H9 (cell line): Measurements from ENCODE around the gene TTF2. TPM values are rescaled to one million over a fixed set of nuclear protein-coding genes. Genes with fewer than 3 reads are reported as not detected.

Experiments
- DNase-seq: peaks from one replicate; pipeline ENCODE4 v3.0.0-alpha.2; 2017
- H2AFZ ChIP-seq: one replicate; pipeline ENCODE4 v1.6.1; 2013; ENCODE audit warnings: mild to moderate bottlenecking, low read length, control low read depth, moderate library complexity
- H2AK5ac ChIP-seq: 2 replicates; pipeline ENCODE4 v1.6.1; 2013; ENCODE audit warnings: low read length, control low read depth, mixed read lengths; ENCODE audit not compliant: insufficient read length
- H2BK120ac ChIP-seq: one replicate; pipeline ENCODE4 v1.6.1; 2013; ENCODE audit warnings: low read depth, mild to moderate bottlenecking, low read length, control low read depth, inconsistent platforms; ENCODE audit not compliant: poor library complexity, severe bottlenecking
- H2BK12ac ChIP-seq: 2 replicates; pipeline ENCODE4 v1.6.1; 2013; ENCODE audit warnings: low read length, control low read depth, mixed read lengths, low read depth; ENCODE audit not compliant: insufficient read length
- H2BK15ac ChIP-seq: 2 replicates; pipeline ENCODE4 v1.6.1; 2013; ENCODE audit warnings: low read depth, low read length, control low read depth
- H2BK20ac ChIP-seq: one replicate; pipeline ENCODE4 v1.6.1; 2013; ENCODE audit warnings: low read depth, mild to moderate bottlenecking, low read length, control low read depth, inconsistent platforms; ENCODE audit not compliant: poor library complexity, severe bottlenecking
- H2BK5ac ChIP-seq: 2 replicates; pipeline ENCODE4 v1.6.1; 2013; ENCODE audit warnings: low read length, control low read depth, mixed read lengths; ENCODE audit not compliant: insufficient read length
- H3K14ac ChIP-seq: 2 replicates; pipeline ENCODE4 v1.6.1; 2013; ENCODE audit warnings: low read length, control low read depth; ENCODE audit not compliant: insufficient read depth
- H3K18ac ChIP-seq: 2 replicates; pipeline ENCODE4 v1.6.1; 2013; ENCODE audit warnings: low read depth, mild to moderate bottlenecking, mixed read lengths, low read length, control low read depth; ENCODE audit not compliant: insufficient read length
- H3K23ac ChIP-seq: 2 replicates; pipeline ENCODE4 v1.6.1; 2013; ENCODE audit warnings: low read length, control low read depth, mixed read lengths, low read depth; ENCODE audit not compliant: insufficient read length
- H3K23me2 ChIP-seq: 2 replicates; pipeline ENCODE4 v1.6.1; 2013; ENCODE audit warnings: low read depth, mild to moderate bottlenecking, mixed read lengths, low read length, control low read depth; ENCODE audit not compliant: insufficient read length, poor library complexity, severe bottlenecking
- H3K27ac ChIP-seq: 2 replicates; pipeline ENCODE4 v1.5.1; 2013; ENCODE audit warnings: low read length, control low read depth, mixed read lengths, low read depth; ENCODE audit not compliant: insufficient read length
- H3K27me3 ChIP-seq: 2 replicates; pipeline ENCODE4 v1.6.1; 2013; ENCODE audit warnings: low read length, control low read depth, inconsistent platforms; ENCODE audit not compliant: insufficient read depth
- H3K4ac ChIP-seq: 2 replicates; pipeline ENCODE4 v1.6.1; 2013; ENCODE audit warnings: low read depth, mild to moderate bottlenecking, control low read depth, inconsistent platforms, low read length, moderate library complexity
- H3K4me1 ChIP-seq: 2 replicates; pipeline ENCODE4 v1.6.1; 2013; ENCODE audit warnings: low read length, control low read depth, inconsistent platforms; ENCODE audit not compliant: insufficient read depth
- H3K4me2 ChIP-seq: 2 replicates; pipeline ENCODE4 v1.6.1; 2013; ENCODE audit warnings: low read length, control low read depth, mixed read lengths; ENCODE audit not compliant: insufficient read length, insufficient read depth
- H3K56ac ChIP-seq: 2 replicates; pipeline ENCODE4 v1.6.1; 2013; ENCODE audit warnings: low read depth, mild to moderate bottlenecking, mixed read lengths, low read length, control low read depth; ENCODE audit not compliant: insufficient read length
- H3K79me1 ChIP-seq: 2 replicates; pipeline ENCODE4 v1.6.1; 2013; ENCODE audit warnings: low read depth, mild to moderate bottlenecking, moderate library complexity, low read length, control low read depth, inconsistent platforms; ENCODE audit not compliant: insufficient read depth, poor library complexity, severe bottlenecking
- H3K79me2 ChIP-seq: 2 replicates; pipeline ENCODE4 v1.6.1; 2013; ENCODE audit warnings: low read length, control low read depth, inconsistent platforms; ENCODE audit not compliant: insufficient read depth
- H3K9ac ChIP-seq: 2 replicates; pipeline ENCODE4 v1.6.1; 2013; ENCODE audit warnings: low read length, control low read depth, mixed read lengths; ENCODE audit not compliant: insufficient read length; ENCODE audit errors: extremely low read depth
- H3K9me3 ChIP-seq: one replicate; pipeline ENCODE4 v1.6.1; 2013; ENCODE audit warnings: low read depth, low read length, inconsistent platforms; ENCODE audit not compliant: control insufficient read depth
- H3T11ph ChIP-seq: one replicate; pipeline ENCODE4 v1.6.1; 2013; ENCODE audit warnings: mild to moderate bottlenecking, low read length, control low read depth, inconsistent platforms
- H4K20me1 ChIP-seq: one replicate; pipeline ENCODE4 v1.6.1; 2013; ENCODE audit not compliant: control insufficient read depth, insufficient read length, insufficient read depth
- H4K5ac ChIP-seq: 2 replicates; pipeline ENCODE4 v1.6.1; 2013; ENCODE audit warnings: low read depth, mild to moderate bottlenecking, mixed read lengths, low read length, control low read depth; ENCODE audit not compliant: insufficient read length
- H4K8ac ChIP-seq: replicated peaks from 2 replicates; pipeline ENCODE4 v1.6.1; 2013; ENCODE audit warnings: low read length, control low read depth, mixed read lengths, low read depth; ENCODE audit not compliant: insufficient read length
- H4K91ac ChIP-seq: 2 replicates; pipeline ENCODE4 v1.6.1; 2013; ENCODE audit warnings: low read depth, mild to moderate bottlenecking, moderate library complexity, mixed read lengths, low read length, control low read depth; ENCODE audit not compliant: insufficient read length
- H3K27ac Mint-ChIP-seq, 3 experiments: 2 replicates in 2 of 3; 3 replicates in 1 of 3; pipeline ENCODE4 v1.8.0; 2020 to 2021; ENCODE audit warnings: mixed read lengths in 3 of 3, mild to moderate bottlenecking in 1 of 3, moderate library complexity in 1 of 3
- H3K27me3 Mint-ChIP-seq: 2 replicates; pipeline ENCODE4 v1.8.0; 2021; ENCODE audit warnings: low read depth, mild to moderate bottlenecking, moderate library complexity, mixed read lengths
- H3K36me3 Mint-ChIP-seq, 3 experiments: 2 replicates in 2 of 3; 3 replicates in 1 of 3; pipeline ENCODE4 v1.8.0; 2020 to 2021; ENCODE audit warnings: low read depth in 3 of 3, mixed read lengths in 3 of 3; ENCODE audit not compliant: insufficient read depth in 1 of 3
- H3K4me1 Mint-ChIP-seq, 2 experiments: 2 replicates each; pipeline ENCODE4 v1.8.0; 2020; ENCODE audit warnings: mixed read lengths in 2 of 2
- H3K4me3 Mint-ChIP-seq, 2 experiments: 2 replicates in 1 of 2; 3 replicates in 1 of 2; pipeline ENCODE4 v1.8.0; 2020 to 2021; ENCODE audit warnings: mild to moderate bottlenecking in 2 of 2, mixed read lengths in 2 of 2, moderate library complexity in 1 of 2
- H3K9me3 Mint-ChIP-seq, 2 experiments: 2 replicates in 1 of 2; 3 replicates in 1 of 2; pipeline ENCODE4 v1.8.0; 2020; ENCODE audit warnings: mild to moderate bottlenecking in 2 of 2, mixed read lengths in 2 of 2, moderate library complexity in 1 of 2
- WGBS: extraction: QIAGEN DNeasy Blood & Tissue Kit; methylation state at CpG from one replicate; pipeline ENCODE4 v1.1.7; 2013; ENCODE audit warnings: missing lambda C conversion rate, low lambda C conversion rate, mixed read lengths; ENCODE audit not compliant: insufficient read length; ENCODE audit errors: extremely low coverage; 5-methylcytosine and 5-hydroxymethylcytosine counted together
- total RNA-seq: library from RNA; stranded (reverse); gene quantifications from 2 replicates; pipeline ENCODE4 v1.2.1, GENCODE V29; 2021
- TF ChIP-seq, protein P1 (sequence below): fragments of 200-600 bp; sonication (generic); conservative IDR thresholded peaks from 3 replicates; pipeline ENCODE4 v1.8.0; 2021; ENCODE audit warnings: antibody characterized with exemption, mild to moderate bottlenecking

Gene TTF2
- total RNA-seq, 1 experiment from 2014 or later, result 86.4 TPM

DNA sequence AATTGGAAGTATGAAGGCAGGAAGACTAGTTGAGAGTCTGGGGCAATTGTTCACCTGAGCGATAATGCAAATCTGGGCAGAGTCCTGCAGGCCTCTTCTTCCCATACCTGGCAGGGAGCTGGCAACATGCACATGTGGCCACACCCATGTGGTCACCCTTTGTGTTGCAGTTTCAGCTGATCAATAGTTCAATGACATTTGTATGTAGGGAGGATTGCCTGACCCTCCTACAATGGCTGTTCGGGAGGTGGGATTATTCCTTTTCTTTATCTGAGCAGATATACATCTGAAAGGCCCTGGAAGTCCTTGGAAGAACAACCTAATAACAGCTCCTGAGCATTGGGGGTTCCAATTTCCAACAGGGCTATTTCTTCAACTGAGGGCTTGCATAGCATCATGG, 76.6 kb downstream of the TTF2 start:
- H2BK5ac ChIP-seq, result no peak overlapping the region

More for the DNA sequence above, 76.6 kb downstream of the TTF2 start:
- Mint-ChIP-seq H3K4me3 (no peak overlapping the region), H3K9me3 (no peaks in the 10 kb centered on the region), H3K4me1 (peaks cover 39 to 48% of the 10 kb centered on the region in 2 experiments), H3K36me3 (no peaks in the 10 kb centered on the region), H3K27me3 (no peaks in the 10 kb centered on the region), H3K27ac (peak overlapping the region in 1 of 3 experiments; percentile 73; a peak in 3 of 7 replicates)
- no peak overlapping the region for H4K8ac ChIP-seq
- no peaks in the 10 kb centered on the region for H4K20me1 ChIP-seq
- no peaks in the 10 kb centered on the region for H3K79me1 ChIP-seq
- no peak overlapping the region for H2BK120ac ChIP-seq
- TF ChIP-seq, protein P1, sequence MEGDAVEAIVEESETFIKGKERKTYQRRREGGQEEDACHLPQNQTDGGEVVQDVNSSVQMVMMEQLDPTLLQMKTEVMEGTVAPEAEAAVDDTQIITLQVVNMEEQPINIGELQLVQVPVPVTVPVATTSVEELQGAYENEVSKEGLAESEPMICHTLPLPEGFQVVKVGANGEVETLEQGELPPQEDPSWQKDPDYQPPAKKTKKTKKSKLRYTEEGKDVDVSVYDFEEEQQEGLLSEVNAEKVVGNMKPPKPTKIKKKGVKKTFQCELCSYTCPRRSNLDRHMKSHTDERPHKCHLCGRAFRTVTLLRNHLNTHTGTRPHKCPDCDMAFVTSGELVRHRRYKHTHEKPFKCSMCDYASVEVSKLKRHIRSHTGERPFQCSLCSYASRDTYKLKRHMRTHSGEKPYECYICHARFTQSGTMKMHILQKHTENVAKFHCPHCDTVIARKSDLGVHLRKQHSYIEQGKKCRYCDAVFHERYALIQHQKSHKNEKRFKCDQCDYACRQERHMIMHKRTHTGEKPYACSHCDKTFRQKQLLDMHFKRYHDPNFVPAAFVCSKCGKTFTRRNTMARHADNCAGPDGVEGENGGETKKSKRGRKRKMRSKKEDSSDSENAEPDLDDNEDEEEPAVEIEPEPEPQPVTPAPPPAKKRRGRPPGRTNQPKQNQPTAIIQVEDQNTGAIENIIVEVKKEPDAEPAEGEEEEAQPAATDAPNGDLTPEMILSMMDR, result no peak; the same call in 2 of the 3 replicates
- no peaks in the 10 kb centered on the region; the same call in 1 of the 2 replicates for H3K4me1 ChIP-seq
- no peak overlapping the region for H3T11ph ChIP-seq
- no peaks in the 10 kb centered on the region for H3K27me3 ChIP-seq
- H3K23me2 ChIP-seq, result no peaks in the 10 kb centered on the region
- no peak overlapping the region for H2BK15ac ChIP-seq
- H3K79me2 ChIP-seq, result no peaks in the 10 kb centered on the region
- no peak overlapping the region for H3K4me2 ChIP-seq
- no peak overlapping the region for H4K5ac ChIP-seq
- H2AK5ac ChIP-seq, result no peak overlapping the region
- no CpG with 5 or more reads among the region's 2 CpGs for WGBS
- no peak overlapping the region for H3K18ac ChIP-seq
- H3K27ac ChIP-seq, result no peak overlapping the region
- no peak overlapping the region for H3K4ac ChIP-seq
- H2AFZ ChIP-seq, result no peak overlapping the region
- no peak overlapping the region for H3K9ac ChIP-seq
- no peak for DNase-seq
- H3K56ac ChIP-seq, result no peak overlapping the region
- no peak overlapping the region for H4K91ac ChIP-seq
- H3K9me3 ChIP-seq, result no peaks in the 10 kb centered on the region
- H2BK12ac ChIP-seq, result no peak overlapping the region
- no peak overlapping the region for H2BK20ac ChIP-seq
- H3K14ac ChIP-seq, result no peak overlapping the region
- no peak overlapping the region for H3K23ac ChIP-seq
